Stimulated activated CD4-positive, alpha-beta T cell treated with anti-CD3 and anti-CD28 coated beads, Interleukin-2, amount 100 ng/mL, for 24 hours (primary cell): Measurements from ENCODE around the gene NUDT3.
"Not testable (repeated sequence)": the region's sequence is repeated elsewhere in the genome, so short reads cannot be mapped to it uniquely, and the experiment has no call there.

ENCODE experiments used
- DNase-seq, 2 donors: peaks; one replicate each; pipeline ENCODE4 v3.0.0-alpha.2; 2020

NUDT3 gene

DNA sequence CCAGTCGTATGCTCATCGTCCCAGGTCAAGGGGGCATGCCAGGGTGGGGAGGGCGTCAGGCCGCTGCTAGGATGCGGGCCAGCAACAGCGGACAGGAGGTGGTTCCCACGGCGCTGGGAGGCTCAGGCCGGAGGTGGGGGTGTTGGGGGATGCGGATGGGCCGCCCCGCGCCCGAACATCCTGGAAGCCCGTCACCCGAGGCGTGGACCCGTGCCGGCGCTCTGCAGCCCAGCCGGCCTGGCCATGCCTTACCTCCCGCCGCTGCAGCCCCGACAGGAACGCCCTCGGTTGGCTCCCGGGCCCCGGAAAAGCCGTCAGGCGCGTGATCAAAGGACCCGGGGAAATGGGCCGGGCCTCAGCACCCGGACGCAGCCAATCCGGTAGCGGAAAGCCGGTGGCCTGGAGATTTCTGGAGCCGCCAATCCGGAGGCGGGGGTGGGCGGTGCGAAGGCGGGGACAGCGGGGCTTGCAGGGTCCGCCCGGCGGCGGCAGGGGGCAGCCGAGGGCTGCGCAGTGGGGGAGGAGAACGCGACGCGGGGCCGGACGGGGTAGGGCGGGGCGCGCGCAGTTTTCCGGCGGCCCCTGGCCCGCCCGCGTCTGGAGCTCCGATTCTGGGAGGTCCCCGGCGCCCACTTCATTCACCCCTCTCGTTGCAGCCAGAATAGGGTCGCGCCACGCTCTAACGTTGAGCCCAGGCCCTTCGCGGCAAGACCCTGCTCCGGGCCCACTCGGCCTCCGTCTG, 143.6 kb downstream of the NUDT3 start, which contains the start of gene SMIM29:
SMIM29 (minus strand) TSS at position 280 of the 742 bp plus-strand sequence. CDS start 1,215 bp downstream, outside the sequence.
- DNase-seq: peak; percentile 97

GRCh38 chr6:34248198-34248726, 144.2 kb downstream of the NUDT3 start:
- DNase-seq: peak; percentile 55 to 58

DNA sequence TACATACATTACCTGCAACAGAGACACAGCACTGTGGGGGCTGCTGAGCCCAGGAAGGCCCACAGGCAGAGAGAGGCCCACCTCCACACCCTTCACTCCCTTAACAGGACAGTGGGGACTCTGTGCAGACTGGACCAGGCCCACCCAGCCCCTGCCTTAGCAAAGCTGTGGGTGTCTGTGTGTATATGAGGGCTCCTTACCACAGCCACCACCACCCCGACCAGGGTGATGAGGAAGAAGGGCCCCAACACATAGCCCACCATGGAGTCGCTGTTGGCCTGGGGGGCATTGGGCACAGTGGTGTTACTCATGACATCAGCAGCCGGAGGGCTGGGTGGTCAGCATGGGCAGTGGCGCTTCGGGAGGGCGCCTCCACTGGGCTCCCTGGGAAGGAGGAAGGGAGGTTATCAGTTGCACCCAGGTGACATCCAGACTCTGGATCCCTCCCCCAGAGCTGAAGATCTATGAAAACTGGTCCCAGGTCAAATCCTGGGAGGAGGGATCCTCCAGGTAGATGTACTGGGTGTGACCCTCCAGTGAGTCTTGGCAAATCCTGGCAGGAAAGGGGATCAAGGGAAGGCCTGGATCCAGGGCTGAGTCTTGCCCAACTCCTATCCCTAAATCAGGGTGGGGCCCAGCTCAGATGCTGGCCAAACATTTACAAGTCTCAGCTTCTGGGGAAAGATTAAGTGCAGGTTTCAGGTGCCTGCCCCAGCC, 144.8 kb downstream of the NUDT3 start:
- DNase-seq: peak in 1 of 2 donors; percentile 29

DNA sequence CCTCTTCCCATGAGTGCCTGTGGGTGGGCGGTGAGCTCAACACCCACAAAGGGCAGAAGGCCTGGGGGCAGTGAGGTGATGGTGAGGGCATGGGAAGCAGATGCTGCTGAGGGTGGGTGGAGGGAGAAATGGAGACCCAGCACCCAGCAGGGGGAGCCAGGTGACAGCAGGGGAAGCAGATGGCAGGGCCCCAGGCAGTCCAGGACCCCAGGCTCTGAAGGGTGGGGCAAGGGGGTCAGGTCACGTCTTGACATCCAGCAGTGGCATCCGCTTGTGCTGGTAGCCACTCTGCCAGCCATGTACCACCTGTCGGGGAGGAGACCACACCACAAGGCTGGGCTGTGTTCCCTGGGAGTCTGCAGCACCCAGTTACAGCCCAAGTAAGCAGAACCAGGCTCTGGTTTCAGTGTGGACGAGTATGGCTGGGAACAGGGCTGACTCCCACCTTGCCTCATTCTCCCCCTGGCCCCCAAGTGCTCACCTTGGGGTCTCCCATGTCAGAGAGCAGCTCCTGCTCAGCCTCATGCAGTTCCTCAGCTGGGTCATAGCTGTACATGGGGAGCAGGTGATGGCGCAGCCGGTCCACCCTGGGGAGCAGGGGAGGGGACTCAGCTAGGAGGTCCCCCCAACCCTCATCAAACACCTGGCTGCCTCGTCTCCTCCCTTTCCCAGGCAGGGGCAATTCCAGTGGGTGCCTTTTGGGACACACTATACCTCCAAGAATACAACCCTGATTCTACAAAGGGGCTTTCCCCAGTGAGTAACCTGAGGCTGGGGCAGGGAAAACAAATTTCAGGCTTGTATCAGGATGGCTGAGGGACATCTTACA, 145.7 kb downstream of the NUDT3 start:
- DNase-seq: peak; percentile 65 to 67

GRCh38 chr6:34246249-34246562, 146.3 kb downstream of the NUDT3 start:
- no peak for DNase-seq

DNA sequence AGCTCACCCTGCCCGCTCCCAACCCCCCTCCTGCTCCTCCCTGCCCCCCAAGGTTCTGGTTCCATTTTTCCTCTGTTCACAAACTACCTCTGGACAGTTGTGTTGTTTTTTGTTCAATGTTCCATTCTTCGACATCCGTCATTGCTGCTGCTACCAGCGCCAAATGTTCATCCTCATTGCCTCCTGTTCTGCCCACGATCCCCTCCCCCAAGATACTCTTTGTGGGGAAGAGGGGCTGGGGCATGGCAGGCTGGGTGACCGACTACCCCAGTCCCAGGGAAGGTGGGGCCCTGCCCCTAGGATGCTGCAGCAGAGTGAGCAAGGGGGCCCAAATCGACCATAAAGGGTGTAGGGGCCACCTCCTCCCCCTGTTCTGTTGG, 146.7 kb downstream of the NUDT3 start:
- not testable (repeated sequence) for DNase-seq

DNA sequence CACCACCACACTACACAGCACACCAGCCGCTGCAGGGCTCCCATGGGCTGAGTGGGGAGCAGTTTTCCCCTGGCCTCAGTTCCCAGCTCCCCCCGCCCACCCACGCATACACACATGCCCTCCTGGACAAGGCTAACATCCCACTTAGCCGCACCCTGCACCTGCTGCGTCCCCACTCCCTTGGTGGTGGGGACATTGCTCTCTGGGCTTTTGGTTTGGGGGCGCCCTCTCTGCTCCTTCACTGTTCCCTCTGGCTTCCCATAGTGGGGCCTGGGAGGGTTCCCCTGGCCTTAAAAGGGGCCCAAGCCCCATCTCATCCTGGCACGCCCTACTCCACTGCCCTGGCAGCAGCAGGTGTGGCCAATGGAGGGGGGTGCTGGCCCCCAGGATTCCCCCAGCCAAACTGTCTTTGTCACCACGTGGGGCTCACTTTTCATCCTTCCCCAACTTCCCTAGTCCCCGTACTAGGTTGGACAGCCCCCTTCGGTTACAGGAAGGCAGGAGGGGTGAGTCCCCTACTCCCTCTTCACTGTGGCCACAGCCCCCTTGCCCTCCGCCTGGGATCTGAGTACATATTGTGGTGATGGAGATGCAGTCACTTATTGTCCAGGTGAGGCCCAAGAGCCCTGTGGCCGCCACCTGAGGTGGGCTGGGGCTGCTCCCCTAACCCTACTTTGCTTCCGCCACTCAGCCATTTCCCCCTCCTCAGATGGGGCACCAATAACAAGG, 147.3 kb downstream of the NUDT3 start:
- DNase-seq: peak in 1 of 2 donors; percentile 18

DNA sequence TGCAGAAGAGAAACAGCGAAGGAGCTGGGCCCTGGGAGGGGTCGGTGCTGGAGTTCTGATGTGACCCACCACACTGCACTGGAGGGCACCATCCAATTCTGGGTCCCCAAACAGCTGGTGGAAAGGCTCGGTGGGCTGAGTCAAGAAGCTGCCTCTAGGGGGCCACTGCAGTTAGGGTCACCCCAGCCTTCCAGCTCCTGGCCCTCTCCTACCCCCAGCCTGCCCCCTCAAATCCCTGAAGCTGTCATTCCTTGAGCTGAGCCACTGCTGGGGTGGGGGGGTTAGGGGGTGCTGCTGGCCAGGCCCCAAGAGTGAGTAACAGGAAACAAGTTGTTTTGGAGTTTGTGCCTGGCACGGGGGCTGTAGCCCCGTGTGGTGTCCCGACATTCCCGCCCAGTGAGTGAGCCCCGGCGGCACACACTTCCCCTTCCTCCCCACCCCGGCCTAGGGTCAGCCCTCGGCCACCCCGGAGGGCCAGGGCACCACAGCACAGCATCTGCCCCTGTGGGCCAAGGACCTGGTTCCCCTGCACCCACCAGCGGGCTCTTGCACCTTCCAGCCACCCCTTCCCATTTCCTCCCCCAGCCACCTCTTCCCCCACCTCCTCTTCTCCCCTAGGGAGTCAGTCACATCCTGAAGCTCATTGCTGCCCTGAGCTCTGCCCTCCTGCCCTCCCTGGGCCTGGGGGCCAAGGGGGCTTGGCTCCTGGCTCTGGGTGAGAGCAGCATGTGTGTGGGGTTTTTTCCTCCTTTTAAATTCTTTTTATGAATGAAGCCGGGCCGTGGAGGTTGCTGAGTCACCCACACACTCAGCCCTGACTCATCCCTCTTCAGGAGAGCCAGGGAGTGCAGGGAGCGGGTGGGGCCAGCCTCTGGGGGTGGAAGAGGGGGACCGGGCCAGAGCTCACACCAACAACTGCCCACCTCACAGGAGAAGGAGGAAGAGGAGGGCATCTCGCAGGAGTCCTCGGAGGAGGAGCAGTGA, 148.3 kb downstream of the NUDT3 start:
- DNase-seq: peak; percentile 72 to 76

DNA sequence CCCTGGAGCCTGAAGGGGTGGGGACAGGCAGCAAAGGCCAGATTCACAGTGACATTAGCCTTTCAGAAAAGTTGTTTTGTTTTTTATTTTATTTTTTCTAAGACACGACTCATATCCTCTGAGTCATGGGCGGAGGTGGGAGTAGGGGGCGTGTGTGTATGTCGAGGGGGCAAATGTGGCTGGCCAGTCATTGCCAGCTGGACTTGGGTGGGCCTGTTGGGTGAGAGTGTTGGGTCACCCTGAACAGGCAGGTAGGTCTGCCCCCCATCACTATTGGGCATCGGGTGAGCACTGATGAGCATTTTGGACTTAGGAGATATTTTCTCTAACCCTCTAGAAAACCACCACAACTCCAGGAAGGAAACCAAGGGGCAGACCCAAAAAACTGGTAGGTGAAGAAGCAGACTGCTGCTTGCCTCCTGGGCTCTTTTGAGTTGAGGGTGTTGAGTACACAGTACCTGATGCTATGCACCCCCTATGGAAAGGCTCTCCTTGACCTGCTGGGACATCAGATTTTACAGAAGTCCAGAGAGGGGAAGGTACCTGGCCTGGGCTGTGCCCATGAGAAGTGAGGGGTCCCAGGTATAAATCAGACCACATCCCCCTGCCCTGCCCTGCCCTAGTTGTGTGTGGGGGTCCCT, 149.2 kb downstream of the NUDT3 start:
- DNase-seq: no peak

DNA sequence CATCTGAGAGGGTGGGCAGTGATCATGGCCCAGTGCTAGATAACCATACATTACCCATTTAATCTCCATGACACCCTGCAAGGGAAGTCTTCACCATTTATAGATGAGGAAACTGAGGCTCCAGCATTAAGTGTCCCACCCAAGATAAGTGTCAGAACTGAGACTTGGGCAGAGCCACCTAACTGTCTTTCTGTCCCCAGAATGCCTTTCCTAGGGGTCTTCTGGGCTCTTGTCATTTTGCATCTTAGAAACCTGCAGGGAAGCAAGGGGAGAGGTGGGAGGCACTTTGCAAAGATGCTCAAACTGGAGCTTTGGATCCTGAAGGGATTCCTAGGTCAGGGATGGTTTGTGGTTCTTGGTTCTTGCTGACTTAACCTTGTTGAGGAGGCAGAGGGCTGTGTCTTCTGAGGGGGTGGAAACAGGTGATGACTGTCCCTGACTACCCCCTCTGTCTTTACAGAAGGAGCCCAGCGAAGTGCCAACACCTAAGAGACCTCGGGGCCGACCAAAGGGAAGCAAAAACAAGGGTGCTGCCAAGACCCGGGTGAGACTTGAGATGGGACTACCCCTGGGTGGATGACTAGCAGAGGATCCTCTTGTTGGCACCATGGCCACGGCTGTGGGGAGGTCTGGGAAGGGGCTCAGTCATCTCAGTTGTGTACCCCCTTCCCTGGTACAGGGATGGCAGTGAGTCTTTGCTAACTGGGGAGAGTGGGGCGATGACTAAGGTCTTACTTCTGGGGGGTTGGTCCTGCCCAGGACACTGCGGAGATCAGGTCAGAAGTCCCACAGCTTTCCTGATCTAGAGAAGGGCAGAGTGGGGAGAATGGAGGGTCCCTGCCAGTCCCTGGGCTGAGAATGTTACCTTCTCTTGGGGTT, 150.0 kb downstream of the NUDT3 start:
- no peak for DNase-seq

DNA sequence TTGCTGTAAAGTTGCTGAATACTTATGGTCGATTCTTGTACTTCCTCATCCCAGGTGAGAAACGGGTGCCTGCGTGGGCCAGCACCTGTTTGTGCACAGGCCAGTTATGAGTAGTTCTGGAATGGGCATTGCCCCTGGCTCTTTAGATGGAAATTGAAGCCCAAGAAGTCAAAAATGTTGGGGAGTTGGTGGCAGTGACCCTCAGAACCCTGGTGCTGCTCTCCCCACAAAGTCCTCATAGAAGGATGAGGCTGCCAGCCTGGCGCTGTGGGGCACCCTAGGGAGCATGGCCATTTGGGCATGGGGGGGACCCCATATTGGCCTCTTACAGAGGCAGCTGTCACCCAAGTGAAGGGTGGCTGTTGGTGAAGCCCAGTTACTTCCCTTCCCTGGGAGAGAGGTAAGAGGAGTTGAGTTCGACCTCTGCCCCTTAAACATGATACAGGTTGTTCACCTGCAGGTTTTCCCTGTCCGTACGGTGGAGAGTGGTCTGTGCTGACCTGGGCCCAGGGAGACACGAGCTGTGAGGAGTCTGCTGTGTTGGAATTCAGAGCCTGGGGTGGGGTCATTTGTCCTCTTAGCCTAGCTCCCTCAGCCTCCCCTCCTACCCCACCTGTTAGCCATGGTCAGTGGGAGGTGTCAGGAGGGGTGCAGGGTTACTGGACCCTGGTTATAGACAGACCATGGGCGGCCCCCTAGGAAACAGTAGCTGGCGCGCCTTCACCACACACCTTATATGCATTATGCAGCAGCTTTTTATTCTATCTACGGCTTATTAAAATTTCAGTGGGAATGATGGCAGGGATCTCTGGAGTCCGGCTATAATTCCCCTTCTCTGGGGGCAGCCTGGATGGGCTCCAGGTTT, 150.9 kb downstream of the NUDT3 start:
- DNase-seq: no peak

DNA sequence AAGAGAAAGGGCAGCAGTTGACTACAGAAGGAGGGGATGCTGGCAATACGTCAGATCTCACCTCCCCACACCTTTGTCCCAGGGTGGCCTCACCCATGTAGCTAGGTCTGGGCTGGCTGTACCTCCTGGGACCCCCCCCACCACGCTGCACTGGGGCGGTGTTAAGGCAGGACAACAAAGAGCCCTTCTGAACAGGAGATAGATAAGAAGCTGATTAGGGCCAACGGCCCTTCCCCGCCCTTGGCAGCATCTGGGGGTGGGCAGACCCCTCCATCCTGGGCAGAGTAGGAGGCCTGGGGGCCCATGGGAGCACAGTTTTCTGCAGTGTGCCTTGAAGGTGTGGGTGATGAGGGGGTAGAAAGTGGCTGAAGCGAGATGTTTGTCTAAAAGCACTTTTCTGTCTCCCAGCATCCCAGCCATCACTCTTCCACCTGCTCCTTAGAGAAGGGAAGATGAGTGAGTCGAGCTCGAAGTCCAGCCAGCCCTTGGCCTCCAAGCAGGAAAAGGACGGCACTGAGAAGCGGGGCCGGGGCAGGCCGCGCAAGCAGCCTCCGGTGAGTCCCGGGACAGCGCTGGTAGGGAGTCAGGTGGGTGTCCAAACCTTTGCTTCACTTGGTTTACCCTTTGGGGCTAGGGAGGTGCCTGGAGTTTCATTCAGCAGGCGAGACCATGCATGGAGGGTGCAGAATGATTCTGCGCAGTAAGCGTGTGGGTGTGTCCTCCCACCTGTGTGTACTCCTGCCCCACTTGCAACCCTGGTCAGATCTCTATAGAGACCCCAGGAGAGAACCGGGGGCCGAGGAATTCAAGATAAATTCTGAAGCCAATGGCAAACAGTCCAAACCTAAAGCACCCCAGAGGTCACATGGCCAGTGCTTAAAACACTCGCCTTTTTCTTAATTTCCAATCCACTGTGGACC, 151.9 kb downstream of the NUDT3 start:
- DNase-seq: no peak

DNA sequence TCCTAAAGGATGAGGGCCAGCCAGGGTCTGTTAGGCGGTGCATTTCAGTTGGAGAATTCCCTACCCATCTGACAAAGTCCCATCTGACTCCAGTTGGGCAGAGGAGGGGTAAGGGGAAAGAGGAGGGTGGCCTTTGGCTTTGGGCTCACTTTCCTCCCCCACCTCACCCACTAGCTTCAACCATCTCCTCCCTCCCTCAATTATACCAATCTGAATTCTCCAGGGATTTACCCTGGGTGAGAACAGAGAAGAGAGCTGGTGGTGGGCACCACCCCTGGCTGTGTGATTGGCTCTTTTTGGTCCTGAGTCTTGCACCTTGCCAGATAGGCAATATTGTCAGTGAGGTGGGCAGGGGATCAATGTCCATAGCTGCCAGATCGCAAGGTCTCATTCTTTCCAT, 152.6 kb downstream of the NUDT3 start:
- DNase-seq: no peak

DNA sequence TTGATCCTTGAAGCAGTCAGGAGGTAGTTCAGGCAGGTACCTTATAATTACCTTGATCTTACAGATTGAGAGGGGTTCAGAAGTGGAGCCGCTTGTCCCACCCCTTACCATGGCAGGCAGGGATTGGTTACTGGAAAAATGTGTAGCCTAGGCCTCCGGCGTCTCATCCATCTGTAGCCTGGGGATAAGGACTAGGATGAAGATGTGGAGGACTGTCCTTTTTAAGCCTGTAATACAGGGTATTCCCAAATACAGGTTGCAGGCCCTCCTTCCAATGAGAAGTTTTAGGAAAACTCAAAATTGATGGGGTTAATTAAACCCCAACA, 153.0 kb downstream of the NUDT3 start:
- DNase-seq: peak in 1 of 2 donors; percentile 16

DNA sequence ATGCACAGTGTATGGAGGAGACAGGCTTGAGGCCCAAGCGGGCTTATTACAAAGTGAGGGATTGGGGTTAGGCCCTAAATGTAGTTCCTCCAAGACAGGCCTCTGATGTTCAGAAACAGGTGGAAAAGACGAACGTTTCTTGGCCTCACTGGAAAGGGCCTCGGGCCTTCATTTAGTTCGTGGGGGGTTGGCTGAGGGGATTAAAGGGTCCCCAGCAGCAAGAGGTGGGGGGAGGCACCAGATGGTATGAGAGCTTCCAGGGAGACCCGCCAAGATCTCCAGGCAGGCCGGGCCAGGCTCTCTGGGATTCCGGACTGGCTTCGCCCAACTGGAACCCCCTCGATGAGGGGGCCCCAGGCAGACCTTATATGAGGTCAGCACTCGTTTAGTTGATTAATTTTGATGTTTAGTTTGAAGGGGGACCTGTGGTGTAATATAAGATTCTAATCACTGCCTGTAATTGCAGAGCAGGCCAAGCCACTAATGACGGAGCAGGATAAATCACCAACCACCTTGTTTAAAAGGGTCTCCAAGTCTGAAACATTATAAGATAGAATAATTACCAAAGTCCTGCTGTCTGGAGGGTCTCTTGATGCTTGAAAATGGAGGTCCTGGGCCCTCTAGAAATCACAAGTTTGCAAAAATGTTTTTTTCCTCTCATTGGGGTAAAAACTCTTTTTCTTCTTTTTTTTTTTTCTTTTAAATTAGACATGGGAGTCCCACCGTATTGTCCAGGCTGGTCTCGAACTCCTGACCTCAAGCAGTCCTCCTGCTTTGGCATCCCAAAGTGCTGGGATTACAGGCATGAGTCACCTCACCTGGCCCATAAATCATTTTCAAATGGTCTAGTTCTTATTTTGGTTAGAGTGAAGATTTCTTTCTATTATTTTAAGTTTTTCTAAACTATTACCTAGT, 153.6 kb downstream of the NUDT3 start:
- peak in 1 of 2 donors; percentile 18 for DNase-seq
